Upper lobe of right lung (tissue), 1 donor: ENCODE results near the gene MRPS34. TPM values are rescaled to one million over a fixed set of nuclear protein-coding genes. Genes with fewer than 3 reads are reported as not detected.

ENCODE experiments used
- ATAC-seq: fragments of 200-7000 bp; cut with Tn5 transposase; one replicate; pipeline ENCODE4 v1.9.1; 2020; ENCODE audit warnings: mild to moderate bottlenecking, moderate library complexity
- DNase-seq: peaks from one replicate; pipeline ENCODE4 v3.0.0-alpha.2; 2020
- H3K27ac ChIP-seq: fragments of 200-600 bp; one replicate; pipeline ENCODE4 v1.8.0; 2022
- H3K27me3 ChIP-seq: fragments of 200-600 bp; one replicate; pipeline ENCODE4 v1.8.0; 2022; ENCODE audit warnings: mild to moderate bottlenecking
- H3K36me3 ChIP-seq: fragments of 200-600 bp; one replicate; pipeline ENCODE4 v1.8.0; 2022
- H3K4me1 ChIP-seq: fragments of 200-600 bp; one replicate; pipeline ENCODE4 v1.8.0; 2022
- H3K4me3 ChIP-seq: fragments of 200-600 bp; one replicate; pipeline ENCODE4 v1.8.0; 2022; ENCODE audit warnings: mild to moderate bottlenecking
- H3K9me3 ChIP-seq: fragments of 200-600 bp; one replicate; pipeline ENCODE4 v1.8.0; 2022
- intact Hi-C: fragments of 100-400 bp; cut with DNase I; formaldehyde crosslinking; loops from one replicate; pipeline ENCODE4 v1.11.0; 2022
- total RNA-seq: library from RNA; stranded (reverse); fragmentation: NEBNext Ultra II Directional; extraction: Animal tissue kit (Norgen Biotek cat#: 25700); gene quantifications from one replicate; pipeline ENCODE4 v1.2.1, GENCODE V29; 2021
- TF ChIP-seq, protein P1 (sequence below): fragments of 200-600 bp; IDR thresholded peaks from one replicate; pipeline ENCODE4 v1.8.0; 2022; ENCODE audit warnings: antibody characterized with exemption
- donor health status: DM: no; HTN: yes; CAD: no; lungs with severe emphysema.

MRPS34 gene
- total RNA-seq, 1 donor from 2014 or later = 62.7 TPM

- Histone ChIP-seq H3K4me1 (peaks cover 1% of the 10 kb centered on the region), H3K27ac (no peak overlapping the region), H3K27me3 (no peaks in the 10 kb centered on the region), H3K4me3 (no peak overlapping the region), H3K9me3 (no peaks in the 10 kb centered on the region), H3K36me3 (peaks cover 70% of the 10 kb centered on the region)
- no peak for DNase-seq
- intact Hi-C loops = no loop called here
- ATAC-seq = no peak
- TF ChIP-seq, protein P1, sequence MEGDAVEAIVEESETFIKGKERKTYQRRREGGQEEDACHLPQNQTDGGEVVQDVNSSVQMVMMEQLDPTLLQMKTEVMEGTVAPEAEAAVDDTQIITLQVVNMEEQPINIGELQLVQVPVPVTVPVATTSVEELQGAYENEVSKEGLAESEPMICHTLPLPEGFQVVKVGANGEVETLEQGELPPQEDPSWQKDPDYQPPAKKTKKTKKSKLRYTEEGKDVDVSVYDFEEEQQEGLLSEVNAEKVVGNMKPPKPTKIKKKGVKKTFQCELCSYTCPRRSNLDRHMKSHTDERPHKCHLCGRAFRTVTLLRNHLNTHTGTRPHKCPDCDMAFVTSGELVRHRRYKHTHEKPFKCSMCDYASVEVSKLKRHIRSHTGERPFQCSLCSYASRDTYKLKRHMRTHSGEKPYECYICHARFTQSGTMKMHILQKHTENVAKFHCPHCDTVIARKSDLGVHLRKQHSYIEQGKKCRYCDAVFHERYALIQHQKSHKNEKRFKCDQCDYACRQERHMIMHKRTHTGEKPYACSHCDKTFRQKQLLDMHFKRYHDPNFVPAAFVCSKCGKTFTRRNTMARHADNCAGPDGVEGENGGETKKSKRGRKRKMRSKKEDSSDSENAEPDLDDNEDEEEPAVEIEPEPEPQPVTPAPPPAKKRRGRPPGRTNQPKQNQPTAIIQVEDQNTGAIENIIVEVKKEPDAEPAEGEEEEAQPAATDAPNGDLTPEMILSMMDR = no peak
Observed at GRCh38 chr16:1764971-1765370, 8.0 kb downstream of the MRPS34 start.

DNA sequence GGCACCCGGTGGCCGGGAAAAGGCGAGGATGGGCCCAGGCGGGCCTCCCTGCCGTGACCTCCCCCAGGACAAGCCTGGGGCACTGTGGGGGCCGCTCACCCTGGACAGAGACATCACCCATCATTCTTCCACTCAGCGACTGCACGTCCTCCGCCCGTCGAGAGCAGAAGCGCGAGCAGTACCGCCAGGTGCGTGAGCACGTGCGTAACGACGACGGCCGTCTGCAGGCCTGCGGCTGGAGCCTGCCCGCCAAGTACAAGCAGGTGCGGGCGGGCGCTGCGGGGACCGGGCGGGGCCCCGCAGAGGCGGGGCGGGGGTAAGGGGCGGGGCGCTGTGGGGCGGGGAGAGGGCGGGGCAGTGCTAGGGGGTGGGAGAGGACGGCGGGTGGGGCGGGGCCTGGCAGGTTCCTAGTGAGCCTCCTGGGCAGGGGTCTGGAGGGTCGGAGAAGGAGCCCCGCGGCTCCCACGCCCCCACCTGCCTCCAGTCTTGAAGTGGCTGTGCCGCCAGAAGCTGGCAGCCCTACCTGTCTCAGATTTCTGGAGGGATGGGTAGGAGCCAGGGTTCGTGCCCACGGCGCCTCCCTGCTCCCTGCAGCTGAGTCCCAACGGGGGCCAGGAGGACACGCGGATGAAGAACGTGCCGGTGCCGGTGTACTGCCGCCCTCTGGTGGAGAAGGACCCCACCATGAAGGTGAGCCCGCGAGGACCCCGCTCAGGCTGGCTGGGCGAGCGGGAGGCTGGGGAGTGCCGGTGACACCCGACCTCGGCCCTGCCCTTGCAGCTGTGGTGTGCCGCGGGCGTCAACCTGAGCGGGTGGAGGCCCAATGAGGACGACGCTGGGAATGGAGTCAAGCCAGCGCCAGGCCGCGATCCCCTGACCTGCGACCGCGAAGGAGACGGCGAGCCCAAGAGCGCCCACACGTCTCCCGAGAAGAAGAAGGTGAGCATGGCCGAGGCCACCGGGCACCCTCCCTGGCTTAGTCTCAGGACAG is 9.1 kb downstream of the MRPS34 start:
- Histone ChIP-seq H3K27me3 (no peaks in the 10 kb centered on the region), H3K4me3 (no peak overlapping the region), H3K9me3 (no peaks in the 10 kb centered on the region), H3K4me1 (no peaks in the 10 kb centered on the region), H3K36me3 (peaks cover 71% of the 10 kb centered on the region), H3K27ac (no peak overlapping the region)
- ATAC-seq (no peak), DNase-seq (no peak)
- intact Hi-C loops = no loop called here
- TF ChIP-seq, protein P1 = peak; percentile 11

GRCh38 chr16:1762879-1763520 is 9.9 kb downstream of the MRPS34 start:
- H3K9me3 ChIP-seq = no peaks in the 10 kb centered on the region
- H3K27ac ChIP-seq = no peak overlapping the region
- peaks cover 76% of the 10 kb centered on the region for H3K36me3 ChIP-seq
- DNase-seq (no peak), ATAC-seq (no peak)
- H3K4me1 ChIP-seq = no peaks in the 10 kb centered on the region
- intact Hi-C loops = no loop called here
- no peak overlapping the region for H3K4me3 ChIP-seq
- TF ChIP-seq, protein P1 = no peak
- no peaks in the 10 kb centered on the region for H3K27me3 ChIP-seq

DNA sequence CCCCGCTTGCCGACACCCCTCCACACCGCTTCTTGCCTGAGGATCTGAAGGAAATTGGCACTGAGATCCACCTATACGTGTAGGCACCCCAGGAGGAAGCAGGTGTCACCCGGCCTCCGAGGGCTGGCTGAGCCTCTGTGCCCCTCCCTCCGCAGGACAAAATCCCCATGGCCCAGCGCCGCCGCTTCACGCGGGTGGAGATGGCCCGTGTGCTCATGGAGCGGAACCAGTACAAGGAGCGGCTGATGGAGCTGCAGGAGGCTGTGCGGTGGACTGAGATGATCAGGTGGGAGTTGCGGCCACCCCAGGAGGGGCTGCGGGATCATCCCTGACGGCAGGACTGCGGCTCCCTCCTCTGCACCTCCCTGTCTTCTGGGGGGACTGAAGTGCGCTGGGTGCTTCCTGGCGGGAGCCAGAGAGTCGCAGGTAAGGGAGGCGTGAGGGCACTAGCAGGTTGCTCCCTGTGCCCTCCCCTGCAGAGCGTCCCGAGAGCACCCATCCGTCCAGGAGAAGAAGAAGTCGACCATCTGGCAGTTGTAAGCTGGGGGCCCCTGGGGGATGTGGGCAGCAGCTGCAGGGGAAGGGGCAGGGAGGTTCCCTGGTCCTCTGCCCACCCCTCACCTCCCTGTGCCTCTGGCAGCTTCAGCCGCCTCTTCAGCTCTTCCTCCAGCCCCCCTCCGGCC is 10.6 kb downstream of the MRPS34 start:
- Histone ChIP-seq H3K4me1 (no peaks in the 10 kb centered on the region), H3K27ac (no peak overlapping the region), H3K4me3 (no peak overlapping the region), H3K9me3 (no peaks in the 10 kb centered on the region), H3K36me3 (peaks cover 75% of the 10 kb centered on the region), H3K27me3 (no peaks in the 10 kb centered on the region)
- DNase-seq (no peak), ATAC-seq (no peak)
- TF ChIP-seq, protein P1 = no peak
- intact Hi-C loops = no loop called here

GRCh38 chr16:1761751-1762150 is 11.2 kb downstream of the MRPS34 start:
- DNase-seq = no peak
- Histone ChIP-seq H3K27ac (no peak overlapping the region), H3K9me3 (no peaks in the 10 kb centered on the region), H3K27me3 (no peaks in the 10 kb centered on the region), H3K4me3 (no peak overlapping the region), H3K4me1 (no peaks in the 10 kb centered on the region), H3K36me3 (peaks cover 69% of the 10 kb centered on the region)
- intact Hi-C loops = no loop called here
- TF ChIP-seq, protein P1 = no peak
- ATAC-seq = no peak
